Spleen (tissue), 7 donors: Measurements from ENCODE around the gene RMI2.

Experiments
- POLR2A ChIP-seq, 3 donors: fragments of 450-650 bp; IDR thresholded peaks; one replicate each; pipeline ENCODE4 v1.5.1; 2017; ENCODE audit warnings: antibody characterized with exemption in 3 of 3, mild to moderate bottlenecking in 1 of 3
- POLR2AphosphoS5 ChIP-seq, 3 donors: sonication (generic); formaldehyde crosslinking; IDR thresholded peaks; one replicate each; pipeline ENCODE4 v1.5.1; 2017; ENCODE audit warnings: antibody characterized with exemption in 3 of 3
- TF ChIP-seq, protein P1 (sequence below), 11 experiments: fragments of 200-600 bp in 7 of 11; fragments of 450-650 bp in 4 of 11; sonication (generic) in 4 of 11; IDR thresholded peaks in 8 of 11; conservative IDR thresholded peaks in 3 of 11; 1 replicate in 7 of 11; 2 replicates in 4 of 11; pipeline versions ENCODE4 v1.4.0 to v1.8.0; 2016 to 2021; ENCODE audit warnings: antibody characterized with exemption in 11 of 11, inconsistent platforms in 4 of 11, mild to moderate bottlenecking in 1 of 11
- donor health status: DM: no; HTN: no; CAD: no; lungs with moderate emphysema.
- donor health status: DM: no; HTN: no; CAD: no.
- donor health status: DM: no; HTN: no; CAD: no.

DNA sequence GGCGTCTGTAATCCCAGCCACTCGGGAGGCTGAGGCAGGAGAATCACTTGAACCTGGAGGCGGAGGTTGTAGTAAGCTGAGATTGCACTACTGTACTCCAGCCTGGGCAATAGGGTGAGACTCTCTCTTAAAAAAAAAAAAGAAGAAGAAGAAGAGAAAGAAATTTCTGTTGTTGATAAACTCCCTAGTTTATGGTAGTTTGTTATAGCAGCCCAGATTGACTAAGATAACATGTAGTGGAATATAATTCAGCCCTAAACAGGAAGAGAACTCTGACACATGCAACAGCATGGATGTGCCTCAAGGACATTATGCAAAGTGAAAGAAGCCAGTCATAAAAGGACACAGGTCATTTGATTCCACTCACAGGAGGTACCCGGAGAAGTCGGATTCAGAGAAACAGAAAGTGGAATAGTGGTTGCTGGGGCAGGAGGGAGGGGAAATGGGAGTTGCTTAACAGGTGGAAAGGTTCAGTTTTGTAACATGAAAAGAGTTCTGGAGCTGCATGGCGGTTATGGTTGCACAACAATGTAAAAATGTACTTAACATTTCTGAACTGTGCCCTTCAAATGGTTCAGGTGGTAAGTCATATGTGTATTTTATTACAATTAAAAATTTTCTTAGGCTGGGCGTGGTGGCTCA lies 38.1 kb upstream of the RMI2 start:
- TF ChIP-seq, protein P1, sequence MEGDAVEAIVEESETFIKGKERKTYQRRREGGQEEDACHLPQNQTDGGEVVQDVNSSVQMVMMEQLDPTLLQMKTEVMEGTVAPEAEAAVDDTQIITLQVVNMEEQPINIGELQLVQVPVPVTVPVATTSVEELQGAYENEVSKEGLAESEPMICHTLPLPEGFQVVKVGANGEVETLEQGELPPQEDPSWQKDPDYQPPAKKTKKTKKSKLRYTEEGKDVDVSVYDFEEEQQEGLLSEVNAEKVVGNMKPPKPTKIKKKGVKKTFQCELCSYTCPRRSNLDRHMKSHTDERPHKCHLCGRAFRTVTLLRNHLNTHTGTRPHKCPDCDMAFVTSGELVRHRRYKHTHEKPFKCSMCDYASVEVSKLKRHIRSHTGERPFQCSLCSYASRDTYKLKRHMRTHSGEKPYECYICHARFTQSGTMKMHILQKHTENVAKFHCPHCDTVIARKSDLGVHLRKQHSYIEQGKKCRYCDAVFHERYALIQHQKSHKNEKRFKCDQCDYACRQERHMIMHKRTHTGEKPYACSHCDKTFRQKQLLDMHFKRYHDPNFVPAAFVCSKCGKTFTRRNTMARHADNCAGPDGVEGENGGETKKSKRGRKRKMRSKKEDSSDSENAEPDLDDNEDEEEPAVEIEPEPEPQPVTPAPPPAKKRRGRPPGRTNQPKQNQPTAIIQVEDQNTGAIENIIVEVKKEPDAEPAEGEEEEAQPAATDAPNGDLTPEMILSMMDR (IDR thresholded peaks at IDR 0.05 in 8 of 11, conservative IDR thresholded peaks at IDR 0.05 in 3 of 11): no peak
- TF ChIP-seq POLR2AphosphoS5 (IDR thresholded peaks at IDR 0.05): no peak
- TF ChIP-seq POLR2A (IDR thresholded peaks at IDR 0.05): no peak
